HCT116 (cell line): Measurements from ENCODE around the gene F7. TPM values are rescaled to one million over a fixed set of nuclear protein-coding genes. Genes with fewer than 3 reads are reported as not detected.

Experiments
- ATAC-seq: fragments of 200-7000 bp; cut with Tn5 transposase; 2 replicates; pipeline ENCODE4 v1.9.1; 2020; ENCODE audit warnings: mild to moderate bottlenecking, moderate library complexity
- BruUV-seq: library from RNA; stranded (reverse); fragments of 400-500 nt; replicated peaks from 2 replicates; lab custom pipeline; 2021; lab: Mats Ljungman, UMichigan
- CTCF ChIA-PET: fragments of 300-600 bp; sonication (Branson Sonifier 250); formaldehyde crosslinking; loops from one replicate; lab custom pipeline; 2021; ENCODE audit warnings: antibody characterized with exemption; lab: Charles Lee
- POLR2A ChIA-PET: fragments of 300-600, 350-600 bp; sonication (Branson Sonifier 250); formaldehyde crosslinking; loops from one replicate; lab custom pipeline; 2021; ENCODE audit warnings: antibody characterized with exemption; lab: Charles Lee
- RAD21 ChIA-PET, 2 experiments: fragments of 300-600 bp; sonication (Branson Sonifier 250); formaldehyde crosslinking; loops; one replicate each; lab custom pipeline; 2023; ENCODE audit warnings: low total read pairs in 2 of 2; ENCODE audit not compliant: uncharacterized antibody in 2 of 2, unreplicated experiment in 2 of 2, low non-redundant PET in 1 of 2; lab: Charles Lee
- DNase-seq: peaks from one replicate; pipeline ENCODE4 v3.0.0-alpha.2; 2010; ENCODE audit warnings: low read depth, low spot score
- H2AFZ ChIP-seq: fragments of 200-600 bp; shearing (Covaris generic), sonication (generic); 2 replicates; pipeline ENCODE4 v1.6.1; 2017; ENCODE audit warnings: low read depth, mixed run types, mixed read lengths, antibody characterized with exemption, low read length; ENCODE audit not compliant: poor library complexity, severe bottlenecking
- H3K27ac ChIP-seq: 2 replicates; pipeline ENCODE4 v1.5.1; 2012; ENCODE audit warnings: low read depth, low read length
- H3K27me3 ChIP-seq: fragments of 200-600 bp; sonication (generic); 2 replicates; pipeline ENCODE4 v1.6.1; 2016; ENCODE audit warnings: mixed run types, low read length, mixed read lengths; ENCODE audit not compliant: insufficient read depth
- H3K36me3 ChIP-seq, 2 experiments: fragments of 200-500 bp in 1 of 2; fragments of 200-600 bp in 1 of 2; sonication (Bioruptor generic) in 1 of 2; sonication (generic) in 1 of 2; 2 replicates each; pipeline versions ENCODE4 v1.5.1 to v1.6.1; 2014 to 2016; ENCODE audit warnings: low read length in 2 of 2, inconsistent platforms in 1 of 2, mixed read lengths in 1 of 2, mixed run types in 1 of 2; ENCODE audit not compliant: insufficient read depth in 2 of 2, control insufficient read depth in 1 of 2
- H3K4me1 ChIP-seq, 2 experiments: fragments of 200-600 bp in 1 of 2; sonication (generic) in 1 of 2; 2 replicates each; pipeline versions ENCODE4 v1.5.1 to v1.6.1; 2012 to 2017; ENCODE audit warnings: low read length in 2 of 2, inconsistent platforms in 1 of 2, mild to moderate bottlenecking in 1 of 2, mixed read lengths in 1 of 2, mixed run types in 1 of 2, moderate library complexity in 1 of 2; ENCODE audit not compliant: insufficient read depth in 2 of 2, control insufficient read depth in 1 of 2
- H3K4me2 ChIP-seq: fragments of 200-600 bp; sonication (generic); 2 replicates; pipeline ENCODE4 v1.6.1; 2017; ENCODE audit warnings: mixed run types, low read length, mixed read lengths
- H3K4me3 ChIP-seq, 2 experiments: fragments of 200-600 bp in 1 of 2; sonication (generic) in 1 of 2; replicated peaks in 1 of 2; 2 replicates each; pipeline ENCODE4 v1.5.1; 2011 to 2016; ENCODE audit warnings: low read length in 2 of 2, control low read depth in 1 of 2, low read depth in 1 of 2, mild to moderate bottlenecking in 1 of 2, mixed read lengths in 1 of 2, mixed run types in 1 of 2
- H3K79me2 ChIP-seq: fragments of 200-600 bp; sonication (generic); 2 replicates; pipeline ENCODE4 v1.6.1; 2017; ENCODE audit warnings: mild to moderate bottlenecking, mixed run types, low read length, moderate library complexity, mixed read lengths; ENCODE audit not compliant: insufficient read depth
- H3K9ac ChIP-seq: fragments of 200-600 bp; sonication (generic); 2 replicates; pipeline ENCODE4 v1.6.1; 2016; ENCODE audit warnings: low read length, mixed read lengths
- H3K9me2 ChIP-seq: fragments of 200-600 bp; sonication (generic), shearing (Covaris generic); 2 replicates; pipeline ENCODE4 v1.6.1; 2017; ENCODE audit warnings: mixed run types, mild to moderate bottlenecking, moderate library complexity; ENCODE audit not compliant: insufficient read depth
- H3K9me3 ChIP-seq, 2 experiments: fragments of 200-500 bp in 1 of 2; fragments of 200-600 bp in 1 of 2; sonication (Bioruptor generic) in 1 of 2; sonication (generic) in 1 of 2; 2 replicates each; pipeline ENCODE4 v1.6.1; 2014 to 2017; ENCODE audit warnings: low read length in 2 of 2, mixed read lengths in 2 of 2, inconsistent platforms in 1 of 2, low read depth in 1 of 2, mild to moderate bottlenecking in 1 of 2, mixed run types in 1 of 2, moderate library complexity in 1 of 2; ENCODE audit not compliant: control insufficient read depth in 1 of 2, insufficient read depth in 1 of 2
- H4K20me1 ChIP-seq: fragments of 200-600 bp; sonication (generic), shearing (Covaris generic); 2 replicates; pipeline ENCODE4 v1.6.1; 2017; ENCODE audit warnings: mixed run types, mild to moderate bottlenecking, moderate library complexity; ENCODE audit not compliant: insufficient read depth
- CBX3 ChIP-seq: IDR thresholded peaks from 2 replicates; pipeline ENCODE4 v1.6.1; 2012; ENCODE audit warnings: low read depth
- CEBPB ChIP-seq: IDR thresholded peaks from 2 replicates; pipeline ENCODE4 v1.6.1; 2012; ENCODE audit warnings: low read depth
- CTCF ChIP-seq, 3 experiments: fragments of 200-600 bp in 1 of 3; sonication (generic) in 1 of 3; IDR thresholded peaks in 2 of 3; conservative IDR thresholded peaks in 1 of 3; 2 replicates each; pipeline ENCODE4 v1.5.1; 2012 to 2017; ENCODE audit warnings: low read depth in 2 of 3, low read length in 2 of 3, antibody characterized with exemption in 1 of 3, borderline replicate concordance in 1 of 3, control low read depth in 1 of 3, mild to moderate bottlenecking in 1 of 3, mixed read lengths in 1 of 3, mixed run types in 1 of 3, moderate library complexity in 1 of 3; ENCODE audit not compliant: insufficient read depth in 1 of 3
- EGR1 ChIP-seq: IDR thresholded peaks from 2 replicates; pipeline ENCODE4 v1.6.1; 2012; ENCODE audit warnings: low read depth
- EZH2 ChIP-seq: fragments of 200-600 bp; sonication (generic); IDR thresholded peaks from 2 replicates; pipeline ENCODE4 v1.6.1; 2017; ENCODE audit warnings: antibody characterized with exemption, mixed run types
- EZH2phosphoT487 ChIP-seq: fragments of 200-600 bp; IDR thresholded peaks from 2 replicates; pipeline ENCODE4 v1.6.1; 2018; ENCODE audit warnings: antibody characterized with exemption, borderline replicate concordance
- FOSL1 ChIP-seq: IDR thresholded peaks from 2 replicates; pipeline ENCODE4 v1.6.1; 2012; ENCODE audit warnings: low read depth
- MAX ChIP-seq: IDR thresholded peaks from 2 replicates; pipeline ENCODE4 v1.6.1; 2012
- POLR2A ChIP-seq: IDR thresholded peaks from 2 replicates; pipeline ENCODE4 v1.7.0; 2011; ENCODE audit warnings: borderline replicate concordance; ENCODE audit not compliant: insufficient read depth, insufficient read length; ENCODE audit errors: extremely low read depth
- POLR2AphosphoS5 ChIP-seq: IDR thresholded peaks from 2 replicates; pipeline ENCODE4 v1.6.1; 2011; ENCODE audit warnings: mild to moderate bottlenecking, low read depth, low read length, moderate library complexity
- RAD21 ChIP-seq: IDR thresholded peaks from 2 replicates; pipeline ENCODE4 v1.6.1; 2012; ENCODE audit warnings: low read depth, mild to moderate bottlenecking
- SP1 ChIP-seq: IDR thresholded peaks from 2 replicates; pipeline ENCODE4 v1.6.1; 2012; ENCODE audit warnings: low read depth
- TCF7L2 ChIP-seq: IDR thresholded peaks from 2 replicates; pipeline ENCODE4 v1.7.0; 2011; ENCODE audit warnings: borderline replicate concordance, inconsistent platforms; ENCODE audit not compliant: insufficient read depth, insufficient read length; ENCODE audit errors: extremely low read depth
- YY1 ChIP-seq: IDR thresholded peaks from 2 replicates; pipeline ENCODE4 v1.6.1; 2011; ENCODE audit warnings: low read length, low read depth, moderate library complexity, mild to moderate bottlenecking; ENCODE audit not compliant: insufficient replicate concordance; ENCODE audit errors: extremely low read depth
- intact Hi-C: fragments of 100-400 bp; cut with micrococcal nuclease; formaldehyde crosslinking; loops from 2 replicates; pipeline ENCODE4 v1.10.0; 2022
- total RNA-seq: library from RNA; stranded (reverse); gene quantifications from one replicate; pipeline ENCODE4 v1.2.1, GENCODE V29; 2021; ENCODE audit not compliant: unreplicated experiment
- TF ChIP-seq, protein P1 (sequence below): IDR thresholded peaks from 2 replicates; pipeline ENCODE4 v1.6.1; 2011; ENCODE audit warnings: mild to moderate bottlenecking, low read length, moderate library complexity; ENCODE audit not compliant: insufficient replicate concordance; ENCODE audit errors: extremely low read depth

The F7 gene
- total RNA-seq, 1 experiment from 2014 or later = not detected

- no peaks in the 10 kb centered on the region for H3K27me3 ChIP-seq
- no TSS peak for BruUV-seq
- ChIA-PET POLR2A (no interaction called here), CTCF (no interaction called here), RAD21 (no interaction called here)
- H3K27ac ChIP-seq = no peak overlapping the region
- H4K20me1 ChIP-seq = no peaks in the 10 kb centered on the region
- no peak overlapping the region for H3K4me2 ChIP-seq
- DNase-seq (no peak), ATAC-seq (no peak)
- no peaks in the 10 kb centered on the region for H3K9me2 ChIP-seq
- no peak overlapping the region for H3K9ac ChIP-seq
- H3K36me3 ChIP-seq = no peaks in the 10 kb centered on the region
- no peak overlapping the region for H3K4me3 ChIP-seq
- no peak for TF ChIP-seq CBX3
- no peak for TF ChIP-seq POLR2AphosphoS5
- TF ChIP-seq POLR2A = no peak
- TF ChIP-seq TCF7L2 = no peak
- TF ChIP-seq RAD21 = no peak
- TF ChIP-seq YY1 = no peak
- TF ChIP-seq CEBPB = no peak
- TF ChIP-seq CTCF (IDR thresholded peaks at IDR 0.05 in 2 of 3, conservative IDR thresholded peaks at IDR 0.05 in 1 of 3; ENCODE audit: borderline replicate concordance in 1 of 3, insufficient read depth in 1 of 3, low read depth in 2 of 3, low read length in 2 of 3) = no peak
- TF ChIP-seq, protein P1, sequence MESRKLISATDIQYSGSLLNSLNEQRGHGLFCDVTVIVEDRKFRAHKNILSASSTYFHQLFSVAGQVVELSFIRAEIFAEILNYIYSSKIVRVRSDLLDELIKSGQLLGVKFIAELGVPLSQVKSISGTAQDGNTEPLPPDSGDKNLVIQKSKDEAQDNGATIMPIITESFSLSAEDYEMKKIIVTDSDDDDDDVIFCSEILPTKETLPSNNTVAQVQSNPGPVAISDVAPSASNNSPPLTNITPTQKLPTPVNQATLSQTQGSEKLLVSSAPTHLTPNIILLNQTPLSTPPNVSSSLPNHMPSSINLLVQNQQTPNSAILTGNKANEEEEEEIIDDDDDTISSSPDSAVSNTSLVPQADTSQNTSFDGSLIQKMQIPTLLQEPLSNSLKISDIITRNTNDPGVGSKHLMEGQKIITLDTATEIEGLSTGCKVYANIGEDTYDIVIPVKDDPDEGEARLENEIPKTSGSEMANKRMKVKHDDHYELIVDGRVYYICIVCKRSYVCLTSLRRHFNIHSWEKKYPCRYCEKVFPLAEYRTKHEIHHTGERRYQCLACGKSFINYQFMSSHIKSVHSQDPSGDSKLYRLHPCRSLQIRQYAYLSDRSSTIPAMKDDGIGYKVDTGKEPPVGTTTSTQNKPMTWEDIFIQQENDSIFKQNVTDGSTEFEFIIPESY = no peak
- TF ChIP-seq EZH2 = no peak
- TF ChIP-seq SP1 = no peak
- TF ChIP-seq MAX = no peak
- no peak for TF ChIP-seq EGR1
- no peak for TF ChIP-seq EZH2phosphoT487
- TF ChIP-seq FOSL1 = no peak
- no peak overlapping the region for H2AFZ ChIP-seq
- H3K9me3 ChIP-seq = no peaks in the 10 kb centered on the region
- intact Hi-C loops = no loop called here
- no peaks in the 10 kb centered on the region for H3K79me2 ChIP-seq
- no peaks in the 10 kb centered on the region for H3K4me1 ChIP-seq
These were observed 40.5 kb downstream of the F7 start for GRCh38 chr13:113145911-113146598.
